Loucy (cell line): Measurements from ENCODE around the gene VILL.
"Not testable (repeated sequence)": the region's sequence is repeated elsewhere in the genome, so short reads cannot be mapped to it uniquely, and the experiment has no call there.

Experiments
- H2AFZ ChIP-seq: fragments of 200-600 bp; sonication (generic); 2 replicates; pipeline ENCODE4 v1.6.0; 2016; ENCODE audit warnings: antibody characterized with exemption, mild to moderate bottlenecking, low read length, moderate library complexity
- H3F3A ChIP-seq: fragments of 200-600 bp; 2 replicates; pipeline ENCODE4 v1.6.0; 2016; ENCODE audit warnings: antibody characterized with exemption, low read depth, mild to moderate bottlenecking
- H3K27me3 ChIP-seq: fragments of 200-600 bp; sonication (generic); 2 replicates; pipeline ENCODE4 v1.6.1; 2014; ENCODE audit warnings: low read length, mild to moderate bottlenecking; ENCODE audit not compliant: insufficient read depth, poor library complexity, severe bottlenecking
- H3K36me3 ChIP-seq: fragments of 200-600 bp; sonication (generic); 2 replicates; pipeline ENCODE4 v1.6.1; 2016; ENCODE audit warnings: low read length; ENCODE audit not compliant: insufficient read depth
- H3K4me1 ChIP-seq: fragments of 200-600 bp; sonication (generic); 2 replicates; pipeline ENCODE4 v1.5.1; 2014; ENCODE audit warnings: low read length, mild to moderate bottlenecking; ENCODE audit not compliant: insufficient read depth, poor library complexity, severe bottlenecking
- H3K4me2 ChIP-seq: fragments of 200-600 bp; sonication (generic); 2 replicates; pipeline ENCODE4 v1.6.0; 2014; ENCODE audit warnings: antibody characterized with exemption, low read length, low read depth, mild to moderate bottlenecking; ENCODE audit not compliant: poor library complexity, severe bottlenecking
- H3K4me3 ChIP-seq: fragments of 200-600 bp; sonication (generic); 2 replicates; pipeline ENCODE4 v1.5.1; 2014; ENCODE audit warnings: low read length, mild to moderate bottlenecking, mixed read lengths; ENCODE audit not compliant: poor library complexity, severe bottlenecking
- H3K79me2 ChIP-seq: fragments of 200-600 bp; sonication (generic); 2 replicates; pipeline ENCODE4 v1.6.1; 2014; ENCODE audit warnings: low read length; ENCODE audit not compliant: insufficient read depth
- H3K9ac ChIP-seq: fragments of 200-600 bp; sonication (generic); 2 replicates; pipeline ENCODE4 v1.6.0; 2014; ENCODE audit warnings: mild to moderate bottlenecking, low read depth, low read length, moderate library complexity; ENCODE audit not compliant: poor library complexity, severe bottlenecking
- H3K9me2 ChIP-seq: fragments of 200-600 bp; sonication (generic); replicated peaks from 2 replicates; pipeline ENCODE4 v1.6.1; 2016; ENCODE audit warnings: low read depth, low read length, mixed read lengths
- H3K9me3 ChIP-seq: fragments of 200-600 bp; sonication (generic); 2 replicates; pipeline ENCODE4 v1.6.1; 2014; ENCODE audit warnings: mild to moderate bottlenecking, antibody characterized with exemption, low read length, low read depth; ENCODE audit not compliant: insufficient read depth
- H4K20me1 ChIP-seq: fragments of 200-600 bp; sonication (generic); 2 replicates; pipeline ENCODE4 v1.6.0; 2014; ENCODE audit warnings: antibody characterized with exemption, low read length, mild to moderate bottlenecking; ENCODE audit not compliant: insufficient read depth, poor library complexity, severe bottlenecking
- EZH2phosphoT487 ChIP-seq: fragments of 200-600 bp; IDR thresholded peaks from 2 replicates; pipeline ENCODE4 v1.6.1; 2018; ENCODE audit warnings: antibody characterized with exemption, mild to moderate bottlenecking, moderate library complexity, borderline replicate concordance
- TF ChIP-seq, protein P1 (sequence below): fragments of 200-600 bp; sonication (generic); conservative IDR thresholded peaks from 2 replicates; pipeline ENCODE4 v1.5.1; 2014; ENCODE audit warnings: mild to moderate bottlenecking, antibody characterized with exemption, low read length

The VILL gene

GRCh38 chr3:38047896-38048295 lies 57.3 kb downstream of the VILL start:
- H3K36me3 ChIP-seq = no peaks in the 10 kb centered on the region
- H3K27me3 ChIP-seq = no peaks in the 10 kb centered on the region
- H3K9me3 ChIP-seq = no peaks in the 10 kb centered on the region
- no peak overlapping the region for H2AFZ ChIP-seq
- H4K20me1 ChIP-seq = no peaks in the 10 kb centered on the region
- no peak overlapping the region for H3K4me3 ChIP-seq
- no peaks in the 10 kb centered on the region for H3F3A ChIP-seq
- H3K9me2 ChIP-seq = no peaks in the 10 kb centered on the region
- TF ChIP-seq, protein P1, sequence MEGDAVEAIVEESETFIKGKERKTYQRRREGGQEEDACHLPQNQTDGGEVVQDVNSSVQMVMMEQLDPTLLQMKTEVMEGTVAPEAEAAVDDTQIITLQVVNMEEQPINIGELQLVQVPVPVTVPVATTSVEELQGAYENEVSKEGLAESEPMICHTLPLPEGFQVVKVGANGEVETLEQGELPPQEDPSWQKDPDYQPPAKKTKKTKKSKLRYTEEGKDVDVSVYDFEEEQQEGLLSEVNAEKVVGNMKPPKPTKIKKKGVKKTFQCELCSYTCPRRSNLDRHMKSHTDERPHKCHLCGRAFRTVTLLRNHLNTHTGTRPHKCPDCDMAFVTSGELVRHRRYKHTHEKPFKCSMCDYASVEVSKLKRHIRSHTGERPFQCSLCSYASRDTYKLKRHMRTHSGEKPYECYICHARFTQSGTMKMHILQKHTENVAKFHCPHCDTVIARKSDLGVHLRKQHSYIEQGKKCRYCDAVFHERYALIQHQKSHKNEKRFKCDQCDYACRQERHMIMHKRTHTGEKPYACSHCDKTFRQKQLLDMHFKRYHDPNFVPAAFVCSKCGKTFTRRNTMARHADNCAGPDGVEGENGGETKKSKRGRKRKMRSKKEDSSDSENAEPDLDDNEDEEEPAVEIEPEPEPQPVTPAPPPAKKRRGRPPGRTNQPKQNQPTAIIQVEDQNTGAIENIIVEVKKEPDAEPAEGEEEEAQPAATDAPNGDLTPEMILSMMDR = no peak
- no peak for TF ChIP-seq EZH2phosphoT487
- no peaks in the 10 kb centered on the region for H3K79me2 ChIP-seq
- no peak overlapping the region for H3K9ac ChIP-seq
- H3K4me1 ChIP-seq = no peaks in the 10 kb centered on the region
- H3K4me2 ChIP-seq = no peak overlapping the region

DNA sequence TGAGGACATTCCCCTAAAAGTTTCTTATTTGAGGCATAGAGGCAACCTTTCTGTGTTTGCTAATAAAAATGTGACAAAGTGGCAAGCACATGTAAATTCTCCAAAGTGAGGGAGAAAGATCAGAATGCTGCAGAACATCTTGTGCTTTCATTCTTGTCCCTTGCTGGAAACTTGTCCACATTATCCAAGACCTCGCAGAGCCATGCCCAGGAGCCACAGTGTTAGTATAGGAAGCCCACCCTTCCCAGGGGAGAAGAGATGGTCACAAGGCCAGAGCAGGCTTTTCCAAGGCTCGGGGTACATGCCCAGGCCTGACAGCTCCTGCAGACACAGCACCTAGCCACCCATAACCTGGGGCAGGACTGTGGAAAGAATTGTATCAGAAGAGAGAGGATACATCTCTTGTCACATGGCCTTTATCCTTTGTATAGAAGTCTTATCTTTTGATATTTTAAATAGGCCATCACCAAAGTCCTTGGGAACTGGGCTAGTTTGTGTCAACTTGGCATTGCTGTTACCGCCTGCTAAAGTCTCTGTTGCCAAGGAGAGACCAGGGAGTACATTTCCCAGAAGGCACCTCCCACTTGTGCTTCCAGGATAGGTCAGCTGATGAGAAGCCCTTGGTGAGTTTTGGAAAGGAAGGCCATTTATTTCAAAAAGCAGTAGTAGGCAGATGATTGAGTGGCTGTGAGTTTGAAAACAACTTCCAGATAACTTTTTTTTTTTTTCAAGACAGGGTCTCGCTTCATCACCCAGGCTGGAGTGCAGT lies 59.0 kb downstream of the VILL start:
- Histone ChIP-seq H3K4me3 (no peak overlapping the region), H2AFZ (no peak overlapping the region), H3K79me2 (no peaks in the 10 kb centered on the region), H3K27me3 (no peaks in the 10 kb centered on the region), H3F3A (no peaks in the 10 kb centered on the region), H3K4me2 (no peak overlapping the region), H3K36me3 (no peaks in the 10 kb centered on the region), H3K9me2 (no peaks in the 10 kb centered on the region), H3K4me1 (no peaks in the 10 kb centered on the region), H4K20me1 (no peaks in the 10 kb centered on the region), H3K9me3 (no peaks in the 10 kb centered on the region), H3K9ac (no peak overlapping the region)
- TF ChIP-seq EZH2phosphoT487 = no peak
- TF ChIP-seq, protein P1 = no peak

DNA sequence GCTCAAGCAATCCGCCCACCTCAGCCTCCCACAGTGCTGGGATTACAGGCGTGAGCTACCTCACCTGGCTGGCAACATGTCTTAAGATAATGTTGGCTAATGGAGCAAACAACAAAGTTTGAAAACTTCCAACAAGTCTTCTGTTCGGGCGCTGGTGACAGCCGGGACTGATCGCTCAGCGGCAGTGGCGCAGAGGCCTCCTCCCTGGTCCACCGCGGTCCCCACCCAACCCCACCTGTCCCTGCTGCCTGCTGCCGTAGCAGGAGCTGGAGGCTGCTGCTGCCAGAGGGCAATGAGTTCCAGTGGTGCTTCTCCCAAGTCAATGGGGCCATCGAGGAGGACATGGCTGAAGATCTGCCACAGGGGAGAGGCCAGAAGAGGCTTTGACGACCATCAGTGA lies 60.5 kb downstream of the VILL start:
- H3K9me2 ChIP-seq = no peaks in the 10 kb centered on the region
- H3K4me3 ChIP-seq = no peak overlapping the region
- H2AFZ ChIP-seq = no peak overlapping the region
- no peak overlapping the region for H3K4me2 ChIP-seq
- H3K36me3 ChIP-seq = no peaks in the 10 kb centered on the region
- no peaks in the 10 kb centered on the region for H3K79me2 ChIP-seq
- no peaks in the 10 kb centered on the region for H3K9me3 ChIP-seq
- no peaks in the 10 kb centered on the region for H3K4me1 ChIP-seq
- no peaks in the 10 kb centered on the region for H3F3A ChIP-seq
- H3K9ac ChIP-seq = no peak overlapping the region
- no peaks in the 10 kb centered on the region for H3K27me3 ChIP-seq
- TF ChIP-seq EZH2phosphoT487 = no peak
- H4K20me1 ChIP-seq = no peaks in the 10 kb centered on the region

DNA sequence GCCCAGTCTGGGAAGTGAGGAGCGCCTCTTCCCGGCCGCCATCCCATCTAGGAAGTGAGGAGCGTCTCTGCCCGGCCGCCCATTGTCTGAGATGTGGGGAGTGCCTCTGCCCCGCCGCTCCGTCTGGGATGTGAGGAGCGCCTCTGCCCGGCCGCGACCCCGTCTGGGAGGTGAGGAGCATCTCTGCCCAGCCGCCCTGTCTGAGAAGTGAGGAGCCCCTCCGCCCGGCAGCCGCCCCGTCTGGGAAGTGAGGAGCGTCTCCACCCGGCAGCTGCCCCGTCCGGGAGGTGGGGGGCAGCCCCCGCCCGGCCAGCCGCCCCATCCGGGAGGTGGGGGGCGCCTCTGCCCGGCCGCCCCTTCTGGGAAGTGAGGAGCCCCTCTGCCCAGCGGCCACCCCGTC lies 62.7 kb downstream of the VILL start:
- H4K20me1 ChIP-seq, H3K4me1 ChIP-seq, H3K9ac ChIP-seq, H3K9me3 ChIP-seq, H2AFZ ChIP-seq, H3F3A ChIP-seq, H3K36me3 ChIP-seq, H3K79me2 ChIP-seq, H3K27me3 ChIP-seq, H3K9me2 ChIP-seq, H3K4me2 ChIP-seq, H3K4me3 ChIP-seq: not testable (repeated sequence)

DNA sequence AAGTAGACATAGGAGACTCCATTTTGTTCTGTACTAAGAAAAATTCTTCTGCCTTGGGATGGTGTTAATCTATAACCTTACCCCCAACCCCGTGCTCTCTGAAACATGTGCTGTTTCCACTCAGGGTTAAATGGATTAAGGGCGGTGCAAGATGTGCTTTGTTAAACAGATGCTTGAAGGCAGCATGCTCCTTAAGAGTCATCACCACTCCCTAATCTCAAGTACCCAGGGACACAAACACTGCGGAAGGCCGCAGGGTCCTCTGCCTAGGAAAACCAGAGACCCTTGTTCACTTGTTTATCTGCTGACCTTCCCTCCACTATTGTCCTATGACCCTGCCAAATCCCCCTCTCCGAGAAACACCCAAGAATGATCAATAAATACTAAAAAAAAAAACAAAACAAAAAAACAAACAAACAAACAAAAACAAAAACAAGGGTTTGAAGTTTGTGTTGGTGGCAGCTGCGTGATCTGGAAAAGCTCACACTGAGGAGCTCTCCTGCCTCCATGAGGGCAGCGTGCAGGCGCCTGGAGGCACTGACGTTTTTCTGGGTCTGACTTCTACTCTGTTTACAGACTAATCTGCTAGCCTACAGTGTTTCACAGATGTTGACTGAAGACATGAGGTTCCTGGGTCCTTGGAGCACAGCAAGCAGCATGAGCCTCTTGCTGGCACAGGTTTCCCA lies 63.4 kb downstream of the VILL start:
- not testable (repeated sequence) for H2AFZ ChIP-seq, H3K79me2 ChIP-seq, H3K9me3 ChIP-seq, H3K4me3 ChIP-seq, H3K4me1 ChIP-seq, H3K9me2 ChIP-seq, H3F3A ChIP-seq, H3K9ac ChIP-seq, H3K27me3 ChIP-seq, H4K20me1 ChIP-seq, H3K4me2 ChIP-seq, H3K36me3 ChIP-seq
